WTC11 (cell line): ENCODE measurements around the gene DNAH14. TPM values are rescaled to one million over a fixed set of nuclear protein-coding genes. Genes with fewer than 3 reads are reported as not detected.

ENCODE experiments used
- ATAC-seq: fragments of 200-7000 bp; cut with Tn5 transposase; 2 replicates; pipeline ENCODE4 v1.10.0; 2021; ENCODE audit warnings: mild to moderate bottlenecking, moderate library complexity
- CTCF ChIA-PET: fragments of 300-600 bp; sonication (Branson Sonifier 250); formaldehyde crosslinking; loops from one replicate; lab custom pipeline; 2021; ENCODE audit warnings: antibody characterized with exemption; lab: Charles Lee
- POLR2A ChIA-PET: fragments of 350-600 bp; sonication (Branson Sonifier 250); formaldehyde crosslinking; loops from one replicate; lab custom pipeline; 2021; ENCODE audit warnings: antibody characterized with exemption; lab: Charles Lee
- DNase-seq: peaks from one replicate; pipeline ENCODE4 v3.0.0; 2021; ENCODE audit warnings: low spot score
- H3K27ac Mint-ChIP-seq: 2 replicates; pipeline ENCODE4 v1.8.0; 2021; ENCODE audit warnings: mixed read lengths
- H3K27me3 Mint-ChIP-seq: 2 replicates; pipeline ENCODE4 v1.8.0; 2021; ENCODE audit warnings: low read depth, mild to moderate bottlenecking, moderate library complexity, mixed read lengths
- H3K36me3 Mint-ChIP-seq: 2 replicates; pipeline ENCODE4 v1.8.0; 2021; ENCODE audit warnings: mixed read lengths
- H3K4me1 Mint-ChIP-seq: 2 replicates; pipeline ENCODE4 v1.8.0; 2022; ENCODE audit warnings: mixed read lengths
- H3K4me3 Mint-ChIP-seq: 2 replicates; pipeline ENCODE4 v1.8.0; 2021; ENCODE audit warnings: mild to moderate bottlenecking, moderate library complexity, mixed read lengths
- H3K9me3 Mint-ChIP-seq: 2 replicates; pipeline ENCODE4 v1.8.0; 2021; ENCODE audit warnings: mixed read lengths
- ATF3 ChIP-seq: sonication (generic); formaldehyde crosslinking; conservative IDR thresholded peaks from 2 replicates; pipeline ENCODE4 v1.8.1; 2022; ENCODE audit warnings: mild to moderate bottlenecking, missing genetic modification reagents
- CREM ChIP-seq: sonication (generic); formaldehyde crosslinking; IDR thresholded peaks from 2 replicates; pipeline ENCODE4 v1.8.1; 2022; ENCODE audit warnings: mild to moderate bottlenecking, missing genetic modification reagents, moderate library complexity
- ERG ChIP-seq: fragments of 250-450 bp; sonication (Bioruptor Pico); IDR thresholded peaks from 2 replicates; pipeline ENCODE4 v1.8.0; 2021; ENCODE audit warnings: mild to moderate bottlenecking
- NFATC4 ChIP-seq: fragments of 250-450 bp; sonication (Bioruptor Pico); IDR thresholded peaks from 2 replicates; pipeline ENCODE4 v1.9.0; 2021; ENCODE audit warnings: mild to moderate bottlenecking
- NFE2L1 ChIP-seq: sonication (generic); formaldehyde crosslinking; IDR thresholded peaks from 2 replicates; pipeline ENCODE4 v1.8.1; 2023; ENCODE audit warnings: missing genetic modification reagents
- PRRX2 ChIP-seq: fragments of 250-450 bp; sonication (Bioruptor Pico); IDR thresholded peaks from 2 replicates; pipeline ENCODE4 v1.8.0; 2021; ENCODE audit warnings: mild to moderate bottlenecking
- RORB ChIP-seq: fragments of 250-450 bp; sonication (Bioruptor Pico); IDR thresholded peaks from 2 replicates; pipeline ENCODE4 v1.9.0; 2021; ENCODE audit warnings: mild to moderate bottlenecking
- TEAD1 ChIP-seq: sonication (generic); formaldehyde crosslinking; IDR thresholded peaks from 2 replicates; pipeline ENCODE4 v1.8.0; 2022; ENCODE audit warnings: mild to moderate bottlenecking, missing genetic modification reagents
- TEAD4 ChIP-seq: sonication (generic); formaldehyde crosslinking; IDR thresholded peaks from 2 replicates; pipeline ENCODE4 v1.8.0; 2022; ENCODE audit warnings: mild to moderate bottlenecking, missing genetic modification reagents
- ZBTB43 ChIP-seq: sonication (generic); formaldehyde crosslinking; IDR thresholded peaks from 2 replicates; pipeline ENCODE4 v1.8.1; 2023; ENCODE audit warnings: mild to moderate bottlenecking, missing genetic modification reagents
- ZNF219 ChIP-seq: sonication (generic); formaldehyde crosslinking; IDR thresholded peaks from 2 replicates; pipeline ENCODE4 v1.8.0; 2023; ENCODE audit warnings: missing genetic modification reagents, mild to moderate bottlenecking, borderline replicate concordance
- ZNF671 ChIP-seq: fragments of 250-450 bp; sonication (Bioruptor Pico); IDR thresholded peaks from 2 replicates; pipeline ENCODE4 v1.8.0; 2021; ENCODE audit warnings: mild to moderate bottlenecking
- ZSCAN18 ChIP-seq: fragments of 250-450 bp; sonication (Bioruptor Pico); IDR thresholded peaks from 2 replicates; pipeline ENCODE4 v2.1.2; 2022; ENCODE audit warnings: mild to moderate bottlenecking, moderate library complexity
- total RNA-seq: library from RNA; stranded (reverse); gene quantifications from 3 replicates; pipeline ENCODE4 v1.2.3, GENCODE V29; 2021
- TF ChIP-seq, protein P1 (sequence below): sonication (generic); formaldehyde crosslinking; IDR thresholded peaks from 2 replicates; pipeline ENCODE4 v1.8.0; 2023; ENCODE audit warnings: mild to moderate bottlenecking, missing genetic modification reagents
- TF ChIP-seq, protein P2 (sequence below): fragments of 200-600 bp; IDR thresholded peaks from 2 replicates; pipeline ENCODE4 v1.8.0; 2022; ENCODE audit warnings: antibody characterized with exemption
- TF ChIP-seq, protein P3 (sequence below): sonication (generic); formaldehyde crosslinking; IDR thresholded peaks from 2 replicates; pipeline ENCODE4 v1.8.1; 2023; ENCODE audit warnings: mild to moderate bottlenecking, moderate library complexity, missing genetic modification reagents
- TF ChIP-seq, protein P4 (sequence below): fragments of 250-450 bp; sonication (Bioruptor Pico); IDR thresholded peaks from 2 replicates; pipeline ENCODE4 v1.9.0; 2021; ENCODE audit warnings: mild to moderate bottlenecking
- TF ChIP-seq, protein P5 (sequence below): sonication (generic); formaldehyde crosslinking; IDR thresholded peaks from 2 replicates; pipeline ENCODE4 v1.8.0; 2022; ENCODE audit warnings: mild to moderate bottlenecking, missing genetic modification reagents

DNAH14 gene
- total RNA-seq, 1 experiment from 2014 or later = 34.1 TPM

- CTCF ChIA-PET = no interaction called here
- Mint-ChIP-seq H3K27me3 (no peaks in the 10 kb centered on the region), H3K27ac (no peak overlapping the region)
These were observed 8.5 kb upstream of the DNAH14 start for GRCh38 chr1:224920930-224921329.

GRCh38 chr1:224921354-224921753, 8.1 kb upstream of the DNAH14 start:
- Mint-ChIP-seq H3K36me3 (no peaks in the 10 kb centered on the region), H3K27ac (no peak overlapping the region), H3K27me3 (no peaks in the 10 kb centered on the region), H3K4me1 (no peaks in the 10 kb centered on the region), H3K4me3 (no peak overlapping the region), H3K9me3 (peaks cover 7% of the 10 kb centered on the region; the same call in 1 of the 2 replicates)
- ChIA-PET POLR2A (no interaction called here), CTCF (interaction anchor here (1.6 kb wide), 1 partner anchor 45 kb away, joined by 11 read pairs; no protein-coding TSS in a partner anchor)
- ATAC-seq (no peak), DNase-seq (no peak)
- no peak for TF ChIP-seq ZBTB43
- TF ChIP-seq, protein P1, sequence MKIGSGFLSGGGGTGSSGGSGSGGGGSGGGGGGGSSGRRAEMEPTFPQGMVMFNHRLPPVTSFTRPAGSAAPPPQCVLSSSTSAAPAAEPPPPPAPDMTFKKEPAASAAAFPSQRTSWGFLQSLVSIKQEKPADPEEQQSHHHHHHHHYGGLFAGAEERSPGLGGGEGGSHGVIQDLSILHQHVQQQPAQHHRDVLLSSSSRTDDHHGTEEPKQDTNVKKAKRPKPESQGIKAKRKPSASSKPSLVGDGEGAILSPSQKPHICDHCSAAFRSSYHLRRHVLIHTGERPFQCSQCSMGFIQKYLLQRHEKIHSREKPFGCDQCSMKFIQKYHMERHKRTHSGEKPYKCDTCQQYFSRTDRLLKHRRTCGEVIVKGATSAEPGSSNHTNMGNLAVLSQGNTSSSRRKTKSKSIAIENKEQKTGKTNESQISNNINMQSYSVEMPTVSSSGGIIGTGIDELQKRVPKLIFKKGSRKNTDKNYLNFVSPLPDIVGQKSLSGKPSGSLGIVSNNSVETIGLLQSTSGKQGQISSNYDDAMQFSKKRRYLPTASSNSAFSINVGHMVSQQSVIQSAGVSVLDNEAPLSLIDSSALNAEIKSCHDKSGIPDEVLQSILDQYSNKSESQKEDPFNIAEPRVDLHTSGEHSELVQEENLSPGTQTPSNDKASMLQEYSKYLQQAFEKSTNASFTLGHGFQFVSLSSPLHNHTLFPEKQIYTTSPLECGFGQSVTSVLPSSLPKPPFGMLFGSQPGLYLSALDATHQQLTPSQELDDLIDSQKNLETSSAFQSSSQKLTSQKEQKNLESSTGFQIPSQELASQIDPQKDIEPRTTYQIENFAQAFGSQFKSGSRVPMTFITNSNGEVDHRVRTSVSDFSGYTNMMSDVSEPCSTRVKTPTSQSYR = no peak
- TF ChIP-seq, protein P2, sequence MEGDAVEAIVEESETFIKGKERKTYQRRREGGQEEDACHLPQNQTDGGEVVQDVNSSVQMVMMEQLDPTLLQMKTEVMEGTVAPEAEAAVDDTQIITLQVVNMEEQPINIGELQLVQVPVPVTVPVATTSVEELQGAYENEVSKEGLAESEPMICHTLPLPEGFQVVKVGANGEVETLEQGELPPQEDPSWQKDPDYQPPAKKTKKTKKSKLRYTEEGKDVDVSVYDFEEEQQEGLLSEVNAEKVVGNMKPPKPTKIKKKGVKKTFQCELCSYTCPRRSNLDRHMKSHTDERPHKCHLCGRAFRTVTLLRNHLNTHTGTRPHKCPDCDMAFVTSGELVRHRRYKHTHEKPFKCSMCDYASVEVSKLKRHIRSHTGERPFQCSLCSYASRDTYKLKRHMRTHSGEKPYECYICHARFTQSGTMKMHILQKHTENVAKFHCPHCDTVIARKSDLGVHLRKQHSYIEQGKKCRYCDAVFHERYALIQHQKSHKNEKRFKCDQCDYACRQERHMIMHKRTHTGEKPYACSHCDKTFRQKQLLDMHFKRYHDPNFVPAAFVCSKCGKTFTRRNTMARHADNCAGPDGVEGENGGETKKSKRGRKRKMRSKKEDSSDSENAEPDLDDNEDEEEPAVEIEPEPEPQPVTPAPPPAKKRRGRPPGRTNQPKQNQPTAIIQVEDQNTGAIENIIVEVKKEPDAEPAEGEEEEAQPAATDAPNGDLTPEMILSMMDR = no peak
- TF ChIP-seq NFE2L1 (CRISPR knock-in tag) = no peak
- TF ChIP-seq, protein P3, sequence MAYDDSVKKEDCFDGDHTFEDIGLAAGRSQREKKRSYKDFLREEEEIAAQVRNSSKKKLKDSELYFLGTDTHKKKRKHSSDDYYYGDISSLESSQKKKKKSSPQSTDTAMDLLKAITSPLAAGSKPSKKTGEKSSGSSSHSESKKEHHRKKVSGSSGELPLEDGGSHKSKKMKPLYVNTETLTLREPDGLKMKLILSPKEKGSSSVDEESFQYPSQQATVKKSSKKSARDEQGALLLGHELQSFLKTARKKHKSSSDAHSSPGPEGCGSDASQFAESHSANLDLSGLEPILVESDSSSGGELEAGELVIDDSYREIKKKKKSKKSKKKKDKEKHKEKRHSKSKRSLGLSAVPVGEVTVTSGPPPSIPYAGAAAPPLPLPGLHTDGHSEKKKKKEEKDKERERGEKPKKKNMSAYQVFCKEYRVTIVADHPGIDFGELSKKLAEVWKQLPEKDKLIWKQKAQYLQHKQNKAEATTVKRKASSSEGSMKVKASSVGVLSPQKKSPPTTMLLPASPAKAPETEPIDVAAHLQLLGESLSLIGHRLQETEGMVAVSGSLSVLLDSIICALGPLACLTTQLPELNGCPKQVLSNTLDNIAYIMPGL (CRISPR knock-in tag) = no peak
- TF ChIP-seq ERG = no peak
- no peak for TF ChIP-seq RORB (CRISPR knock-in tag)
- no peak for TF ChIP-seq PRRX2 (CRISPR knock-in tag)
- no peak for TF ChIP-seq ZSCAN18 (CRISPR knock-in tag)
- TF ChIP-seq TEAD4 = no peak
- no peak for TF ChIP-seq CREM (CRISPR knock-in tag)
- TF ChIP-seq, protein P4, sequence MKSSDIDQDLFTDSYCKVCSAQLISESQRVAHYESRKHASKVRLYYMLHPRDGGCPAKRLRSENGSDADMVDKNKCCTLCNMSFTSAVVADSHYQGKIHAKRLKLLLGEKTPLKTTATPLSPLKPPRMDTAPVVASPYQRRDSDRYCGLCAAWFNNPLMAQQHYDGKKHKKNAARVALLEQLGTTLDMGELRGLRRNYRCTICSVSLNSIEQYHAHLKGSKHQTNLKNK (CRISPR knock-in tag) = no peak

More at GRCh38 chr1:224920930-224921329, 8.5 kb upstream of the DNAH14 start:
- H3K4me3 Mint-ChIP-seq = no peak overlapping the region
- DNase-seq (no peak), ATAC-seq (no peak)
- POLR2A ChIA-PET = no interaction called here
- H3K9me3 Mint-ChIP-seq = peaks cover 9% of the 10 kb centered on the region
- H3K4me1 Mint-ChIP-seq = no peaks in the 10 kb centered on the region
- H3K36me3 Mint-ChIP-seq = no peaks in the 10 kb centered on the region
- TF ChIP-seq, protein P5, sequence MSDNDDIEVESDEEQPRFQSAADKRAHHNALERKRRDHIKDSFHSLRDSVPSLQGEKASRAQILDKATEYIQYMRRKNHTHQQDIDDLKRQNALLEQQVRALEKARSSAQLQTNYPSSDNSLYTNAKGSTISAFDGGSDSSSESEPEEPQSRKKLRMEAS (CRISPR knock-in tag) = no peak
- no peak for TF ChIP-seq ERG
- no peak for TF ChIP-seq NFATC4 (CRISPR knock-in tag)
- no peak for TF ChIP-seq ZSCAN18 (CRISPR knock-in tag)
- no peak for TF ChIP-seq ATF3 (CRISPR knock-in tag)
- TF ChIP-seq TEAD1 (CRISPR knock-in tag) = no peak
- no peak for TF ChIP-seq TEAD4
- no peak for TF ChIP-seq ZNF671 (CRISPR knock-in tag)
- no peak for TF ChIP-seq ZNF219 (CRISPR knock-in tag)
